ENCODE measurements around the gene PPP4R3B.

PPP4R3B gene

GRCh38 chr2:55526174-55526573, 91.2 kb downstream of the PPP4R3B start:
- no peak for DNase-seq (ENCODE audit: low read depth in 1 of 2, low spot score in 1 of 2)
- TF ChIP-seq JUND (IDR thresholded peaks at IDR 0.05; ENCODE audit: low read depth) = no peak
- in situ Hi-C loops (cut with HindIII; ENCODE audit: low pct_unique_long_range_greater_than_20kb, low sequenced_read_pairs) = no loop called here

GRCh38 chr2:55524884-55525437, 92.5 kb downstream of the PPP4R3B start:
- no peak for DNase-seq (ENCODE audit: low read depth in 1 of 2, low spot score in 1 of 2)
- no peak for TF ChIP-seq JUND (IDR thresholded peaks at IDR 0.05; ENCODE audit: low read depth)
- in situ Hi-C loops (cut with HindIII; ENCODE audit: low pct_unique_long_range_greater_than_20kb, low sequenced_read_pairs) = no loop called here

GRCh38 chr2:55519938-55520885, 97.2 kb downstream of the PPP4R3B start:
- in situ Hi-C loops (cut with HindIII; ENCODE audit: low pct_unique_long_range_greater_than_20kb, low sequenced_read_pairs) = no loop called here
- TF ChIP-seq JUND (IDR thresholded peaks at IDR 0.05; ENCODE audit: low read depth) = no peak
- DNase-seq (ENCODE audit: low read depth in 1 of 2, low spot score in 1 of 2) = peak in 1 of 2 experiments; percentile 23

- TF ChIP-seq JUND (IDR thresholded peaks at IDR 0.05; ENCODE audit: low read depth) = no peak
- in situ Hi-C loops (cut with HindIII; ENCODE audit: low pct_unique_long_range_greater_than_20kb, low sequenced_read_pairs) = no loop called here
- peak in 1 of 2 experiments; percentile 12 for DNase-seq (ENCODE audit: low read depth in 1 of 2, low spot score in 1 of 2)
Measured at GRCh38 chr2:55518841-55519165, 98.6 kb downstream of the PPP4R3B start.

- no peak for TF ChIP-seq JUND (IDR thresholded peaks at IDR 0.05; ENCODE audit: low read depth)
- DNase-seq (ENCODE audit: low read depth in 1 of 2, low spot score in 1 of 2) = peak in 1 of 2 experiments; percentile 23
- in situ Hi-C loops (cut with HindIII; ENCODE audit: low pct_unique_long_range_greater_than_20kb, low sequenced_read_pairs) = no loop called here
Measured at GRCh38 chr2:55511508-55512124, 105.8 kb downstream of the PPP4R3B start.

- TF ChIP-seq JUND (IDR thresholded peaks at IDR 0.05; ENCODE audit: low read depth) = no peak
- no peak for DNase-seq (ENCODE audit: low read depth in 1 of 2, low spot score in 1 of 2)
- in situ Hi-C loops (cut with HindIII; ENCODE audit: low pct_unique_long_range_greater_than_20kb, low sequenced_read_pairs) = no loop called here
Measured at GRCh38 chr2:55502590-55503141, 114.8 kb downstream of the PPP4R3B start.

- DNase-seq (ENCODE audit: low read depth in 1 of 2, low spot score in 1 of 2) = no peak
Measured at GRCh38 chr2:55500025-55500424, 117.4 kb downstream of the PPP4R3B start.

GRCh38 chr2:55498582-55498981, 118.8 kb downstream of the PPP4R3B start:
- no peak for DNase-seq (ENCODE audit: low read depth in 1 of 2, low spot score in 1 of 2)
- in situ Hi-C loops (cut with HindIII; ENCODE audit: low pct_unique_long_range_greater_than_20kb, low sequenced_read_pairs) = no loop called here
- TF ChIP-seq JUND (IDR thresholded peaks at IDR 0.05; ENCODE audit: low read depth) = no peak

More at GRCh38 chr2:55500025-55500424, 117.4 kb downstream of the PPP4R3B start:
- in situ Hi-C loops (cut with HindIII; ENCODE audit: low pct_unique_long_range_greater_than_20kb, low sequenced_read_pairs) = no loop called here
- TF ChIP-seq JUND (IDR thresholded peaks at IDR 0.05; ENCODE audit: low read depth) = no peak

Data from T47D (cell line).